WTC11 (cell line): Measurements from ENCODE around the gene TBC1D4. TPM values are rescaled to one million over a fixed set of nuclear protein-coding genes. Genes with fewer than 3 reads are reported as not detected.

Experiments used
- ATAC-seq: fragments of 200-7000 bp; cut with Tn5 transposase; 2 replicates; pipeline ENCODE4 v1.10.0; 2021; ENCODE audit warnings: mild to moderate bottlenecking, moderate library complexity
- CTCF ChIA-PET: fragments of 300-600 bp; sonication (Branson Sonifier 250); formaldehyde crosslinking; loops from one replicate; lab custom pipeline; 2021; ENCODE audit warnings: antibody characterized with exemption; lab: Charles Lee
- POLR2A ChIA-PET: fragments of 350-600 bp; sonication (Branson Sonifier 250); formaldehyde crosslinking; loops from one replicate; lab custom pipeline; 2021; ENCODE audit warnings: antibody characterized with exemption; lab: Charles Lee
- DNase-seq: peaks from one replicate; pipeline ENCODE4 v3.0.0; 2021; ENCODE audit warnings: low spot score
- H3K27ac Mint-ChIP-seq: 2 replicates; pipeline ENCODE4 v1.8.0; 2021; ENCODE audit warnings: mixed read lengths
- H3K27me3 Mint-ChIP-seq: 2 replicates; pipeline ENCODE4 v1.8.0; 2021; ENCODE audit warnings: low read depth, mild to moderate bottlenecking, moderate library complexity, mixed read lengths
- H3K36me3 Mint-ChIP-seq: 2 replicates; pipeline ENCODE4 v1.8.0; 2021; ENCODE audit warnings: mixed read lengths
- H3K4me1 Mint-ChIP-seq: 2 replicates; pipeline ENCODE4 v1.8.0; 2022; ENCODE audit warnings: mixed read lengths
- H3K4me3 Mint-ChIP-seq: 2 replicates; pipeline ENCODE4 v1.8.0; 2021; ENCODE audit warnings: mild to moderate bottlenecking, moderate library complexity, mixed read lengths
- H3K9me3 Mint-ChIP-seq: 2 replicates; pipeline ENCODE4 v1.8.0; 2021; ENCODE audit warnings: mixed read lengths
- ATF2 ChIP-seq: sonication (generic); formaldehyde crosslinking; IDR thresholded peaks from 2 replicates; pipeline ENCODE4 v1.8.1; 2022; ENCODE audit warnings: low read depth, missing genetic modification reagents, borderline replicate concordance
- CDX4 ChIP-seq: fragments of 250-450 bp; sonication (Bioruptor Pico); IDR thresholded peaks from 2 replicates; pipeline ENCODE4 v1.9.0; 2021; ENCODE audit warnings: moderate library complexity, mild to moderate bottlenecking, inconsistent platforms, borderline replicate concordance
- CREM ChIP-seq: sonication (generic); formaldehyde crosslinking; IDR thresholded peaks from 2 replicates; pipeline ENCODE4 v1.8.1; 2022; ENCODE audit warnings: mild to moderate bottlenecking, missing genetic modification reagents, moderate library complexity
- ELF4 ChIP-seq: sonication (generic); formaldehyde crosslinking; IDR thresholded peaks from 2 replicates; pipeline ENCODE4 v1.8.1; 2022; ENCODE audit warnings: low read depth, mild to moderate bottlenecking, moderate library complexity, missing genetic modification reagents
- EMX1 ChIP-seq: fragments of 250-450 bp; sonication (Bioruptor Pico); IDR thresholded peaks from 2 replicates; pipeline ENCODE4 v1.8.0; 2021; ENCODE audit warnings: mild to moderate bottlenecking
- ETV6 ChIP-seq: sonication (generic); formaldehyde crosslinking; IDR thresholded peaks from 2 replicates; pipeline ENCODE4 v1.8.1; 2022; ENCODE audit warnings: mild to moderate bottlenecking, missing genetic modification reagents
- FOXJ3 ChIP-seq: sonication (generic); formaldehyde crosslinking; IDR thresholded peaks from 2 replicates; pipeline ENCODE4 v1.9.0; 2021; ENCODE audit warnings: missing genetic modification reagents, mild to moderate bottlenecking, borderline replicate concordance
- FOXP4 ChIP-seq: sonication (generic); formaldehyde crosslinking; IDR thresholded peaks from 2 replicates; pipeline ENCODE4 v1.8.0; 2022; ENCODE audit warnings: mild to moderate bottlenecking, missing genetic modification reagents
- GABPB1 ChIP-seq: sonication (generic); formaldehyde crosslinking; IDR thresholded peaks from 2 replicates; pipeline ENCODE4 v1.8.1; 2023; ENCODE audit warnings: mild to moderate bottlenecking, missing genetic modification reagents
- JAZF1 ChIP-seq: fragments of 250-450 bp; sonication (Bioruptor Pico); IDR thresholded peaks from 2 replicates; pipeline ENCODE4 v1.9.0; 2021; ENCODE audit warnings: moderate library complexity, mild to moderate bottlenecking, inconsistent platforms
- MYBL2 ChIP-seq: sonication (generic); formaldehyde crosslinking; IDR thresholded peaks from 2 replicates; pipeline ENCODE4 v1.8.1; 2023; ENCODE audit warnings: mild to moderate bottlenecking, moderate library complexity, missing genetic modification reagents
- NFATC4 ChIP-seq: fragments of 250-450 bp; sonication (Bioruptor Pico); IDR thresholded peaks from 2 replicates; pipeline ENCODE4 v1.9.0; 2021; ENCODE audit warnings: mild to moderate bottlenecking
- NFYB ChIP-seq: sonication (generic); formaldehyde crosslinking; conservative IDR thresholded peaks from 2 replicates; pipeline ENCODE4 v1.8.0; 2022; ENCODE audit warnings: low read depth, missing genetic modification reagents
- PRDM15 ChIP-seq: sonication (generic); formaldehyde crosslinking; IDR thresholded peaks from 2 replicates; pipeline ENCODE4 v1.8.0; 2022; ENCODE audit warnings: missing genetic modification reagents
- PRRX2 ChIP-seq: fragments of 250-450 bp; sonication (Bioruptor Pico); IDR thresholded peaks from 2 replicates; pipeline ENCODE4 v1.8.0; 2021; ENCODE audit warnings: mild to moderate bottlenecking
- SMAD3 ChIP-seq: sonication (generic); formaldehyde crosslinking; IDR thresholded peaks from 2 replicates; pipeline ENCODE4 v1.8.0; 2022; ENCODE audit warnings: missing genetic modification reagents, mild to moderate bottlenecking, borderline replicate concordance
- TEAD1 ChIP-seq: sonication (generic); formaldehyde crosslinking; IDR thresholded peaks from 2 replicates; pipeline ENCODE4 v1.8.0; 2022; ENCODE audit warnings: mild to moderate bottlenecking, missing genetic modification reagents
- USF2 ChIP-seq: sonication (generic); formaldehyde crosslinking; IDR thresholded peaks from 2 replicates; pipeline ENCODE4 v1.8.1; 2023; ENCODE audit warnings: mild to moderate bottlenecking, missing genetic modification reagents, moderate library complexity
- ZNF281 ChIP-seq: sonication (generic); formaldehyde crosslinking; IDR thresholded peaks from 2 replicates; pipeline ENCODE4 v1.8.0; 2023; ENCODE audit warnings: mild to moderate bottlenecking, missing genetic modification reagents
- ZNF532 ChIP-seq: fragments of 250-450 bp; sonication (Bioruptor Pico); IDR thresholded peaks from 2 replicates; pipeline ENCODE4 v1.9.0; 2021; ENCODE audit warnings: mild to moderate bottlenecking, borderline replicate concordance
- total RNA-seq: library from RNA; stranded (reverse); gene quantifications from 3 replicates; pipeline ENCODE4 v1.2.3, GENCODE V29; 2021

The TBC1D4 gene
- total RNA-seq, 1 experiment from 2014 or later = 37.1 TPM

GRCh38 chr13:75299913-75300862 is 181.8 kb downstream of the TBC1D4 start (continued):
- TF ChIP-seq CDX4 (CRISPR knock-in tag) = no peak
- TF ChIP-seq USF2 (CRISPR knock-in tag) = no peak
- TF ChIP-seq PRRX2 (CRISPR knock-in tag) = no peak
- TF ChIP-seq TEAD1 (CRISPR knock-in tag) = no peak
- TF ChIP-seq ETV6 = no peak
- no peak for TF ChIP-seq FOXJ3 (CRISPR knock-in tag)
- TF ChIP-seq EMX1 (CRISPR knock-in tag) = no peak
- no peak for TF ChIP-seq ELF4 (CRISPR knock-in tag)
- no peak for TF ChIP-seq ZNF281 (CRISPR knock-in tag)
- no peak for TF ChIP-seq CREM
- TF ChIP-seq GABPB1 = no peak
- TF ChIP-seq PRDM15 = no peak

- Mint-ChIP-seq H3K36me3 (peaks cover 6% of the 10 kb centered on the region; the same call in 1 of the 2 replicates), H3K4me3 (no peak overlapping the region), H3K27me3 (no peaks in the 10 kb centered on the region), H3K27ac (no peak overlapping the region), H3K9me3 (no peaks in the 10 kb centered on the region), H3K4me1 (no peaks in the 10 kb centered on the region)
- DNase-seq (no peak), ATAC-seq (no peak)
- ChIA-PET CTCF (no interaction called here), POLR2A (no interaction called here)
- TF ChIP-seq FOXP4 (CRISPR knock-in tag) (no peak), MYBL2 (CRISPR knock-in tag) (no peak), ZNF532 (no peak), SMAD3 (CRISPR knock-in tag) (no peak), JAZF1 (CRISPR knock-in tag) (no peak), NFATC4 (no peak), ATF2 (CRISPR knock-in tag) (no peak), NFYB (CRISPR knock-in tag) (no peak)
These were observed 182.7 kb downstream of the TBC1D4 start for GRCh38 chr13:75299246-75299645.
